Coronary artery (tissue), 2 donors: ENCODE measurements around the gene RNF207.
A peak's percentile ranks its signal among the peaks of the same experiment; 100 is the strongest.

Source experiments
- DNase-seq: peaks from one replicate; pipeline ENCODE4 v3.0.0-alpha.2; 2017; ENCODE audit warnings: low spot score
- H3K27ac ChIP-seq, 2 donors: fragments of 200-600 bp; sonication (generic); one replicate each; pipeline ENCODE4 v1.5.1; 2016 to 2019
- H3K4me3 ChIP-seq: fragments of 200-600 bp; sonication (generic); 2 replicates; pipeline ENCODE4 v1.5.1; 2016; ENCODE audit warnings: mild to moderate bottlenecking, moderate library complexity
- CTCF ChIP-seq: fragments of 200-600 bp; sonication (generic); IDR thresholded peaks from one replicate; pipeline ENCODE4 v1.5.1; 2019; ENCODE audit warnings: antibody characterized with exemption

RNF207 gene

GRCh38 chr1:6180268-6180706, 25.6 kb upstream of the RNF207 start, which contains the start of gene CHD5:
TSS of gene CHD5 (minus strand) at chr1:6180321. CDS start at chr1:6180023, 298 bp downstream.
- no peak for DNase-seq
- Histone ChIP-seq H3K4me3 (peak within 1 kb of the TSS; percentile 77), H3K27ac (peak within 1 kb of the TSS in 1 of 2 donors; percentile 70)
- no peak for TF ChIP-seq CTCF

- peak overlapping the region; percentile 77 for H3K4me3 ChIP-seq
- no peak for TF ChIP-seq CTCF
- H3K27ac ChIP-seq: peak overlapping the region in 1 of 2 donors; percentile 70
- DNase-seq: no peak
Measured at GRCh38 chr1:6180707-6181311, 25.1 kb upstream of the RNF207 start.

GRCh38 chr1:6181347-6181770, 24.6 kb upstream of the RNF207 start:
- TF ChIP-seq CTCF: no peak
- no peak for DNase-seq
- Histone ChIP-seq H3K4me3 (no peak overlapping the region), H3K27ac (peak overlapping the region in 1 of 2 donors; percentile 70)

GRCh38 chr1:6183520-6183989, 22.4 kb upstream of the RNF207 start:
- TF ChIP-seq CTCF: no peak
- Histone ChIP-seq H3K4me3 (no peak overlapping the region), H3K27ac (peak overlapping the region in 1 of 2 donors; percentile 81)
- DNase-seq: no peak

- no peak for TF ChIP-seq CTCF
- no peak overlapping the region for H3K4me3 ChIP-seq
- peak overlapping the region in 1 of 2 donors; percentile 81 for H3K27ac ChIP-seq
- no peak for DNase-seq
Measured at GRCh38 chr1:6184083-6184783, 21.7 kb upstream of the RNF207 start.

GRCh38 chr1:6185151-6185550, 20.8 kb upstream of the RNF207 start:
- DNase-seq: no peak
- TF ChIP-seq CTCF: no peak
- Histone ChIP-seq H3K4me3 (no peak overlapping the region), H3K27ac (no peak overlapping the region)
